BE2C (cell line): Measurements from ENCODE around the gene GLB1L3.

Experiments used
- DNase-seq: peaks from one replicate; pipeline ENCODE4 v3.0.0-alpha.2; 2020
- H3K27me3 ChIP-seq: fragments of 250-450 bp; sonication (Bioruptor Pico); 2 replicates; pipeline ENCODE4 v1.5.1; 2020; ENCODE audit warnings: mild to moderate bottlenecking
- H3K36me3 ChIP-seq: fragments of 250-450 bp; sonication (Bioruptor Pico); 2 replicates; pipeline ENCODE4 v1.5.1; 2020; ENCODE audit warnings: mild to moderate bottlenecking
- H3K4me1 ChIP-seq: fragments of 250-450 bp; sonication (Bioruptor Pico); 2 replicates; pipeline ENCODE4 v1.5.1; 2020
- H3K4me3 ChIP-seq: 2 replicates; pipeline ENCODE4 v1.5.1; 2011; ENCODE audit warnings: low read depth, low read length
- H3K9me3 ChIP-seq: fragments of 250-450 bp; sonication (Bioruptor Pico); 2 replicates; pipeline ENCODE4 v1.5.1; 2020
- TF ChIP-seq, protein P1 (sequence below): IDR thresholded peaks from 2 replicates; pipeline ENCODE4 v1.5.1; 2012; ENCODE audit warnings: mild to moderate bottlenecking, low read depth, low read length

The GLB1L3 gene

DNA sequence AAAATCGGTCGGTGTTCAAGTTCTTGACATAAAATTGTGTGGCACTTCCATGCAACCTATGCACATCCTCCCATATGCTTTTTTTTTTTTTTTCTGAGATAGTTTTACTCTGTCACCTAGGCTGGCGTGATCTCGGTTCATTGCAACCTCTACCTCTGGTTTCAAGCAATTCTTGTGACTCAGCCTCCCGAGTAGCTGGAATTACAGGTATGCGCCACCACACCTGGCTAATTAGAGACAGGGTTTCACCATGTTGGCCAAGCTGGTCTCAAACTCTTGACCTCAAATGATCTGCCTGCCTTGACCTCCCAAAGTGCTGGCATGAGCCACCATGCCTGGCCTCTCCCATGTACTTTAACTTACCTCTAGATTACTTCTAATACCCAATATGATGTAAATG lies 15.0 kb downstream of the GLB1L3 start:
- Histone ChIP-seq H3K9me3 (no peaks in the 10 kb centered on the region), H3K4me3 (no peak overlapping the region), H3K4me1 (no peaks in the 10 kb centered on the region), H3K27me3 (0 out of 2 replicates have a peak, but pooled peaks cover 5% of the 10 kb centered on the region), H3K36me3 (no peaks in the 10 kb centered on the region)
- no peak for DNase-seq
- TF ChIP-seq, protein P1, sequence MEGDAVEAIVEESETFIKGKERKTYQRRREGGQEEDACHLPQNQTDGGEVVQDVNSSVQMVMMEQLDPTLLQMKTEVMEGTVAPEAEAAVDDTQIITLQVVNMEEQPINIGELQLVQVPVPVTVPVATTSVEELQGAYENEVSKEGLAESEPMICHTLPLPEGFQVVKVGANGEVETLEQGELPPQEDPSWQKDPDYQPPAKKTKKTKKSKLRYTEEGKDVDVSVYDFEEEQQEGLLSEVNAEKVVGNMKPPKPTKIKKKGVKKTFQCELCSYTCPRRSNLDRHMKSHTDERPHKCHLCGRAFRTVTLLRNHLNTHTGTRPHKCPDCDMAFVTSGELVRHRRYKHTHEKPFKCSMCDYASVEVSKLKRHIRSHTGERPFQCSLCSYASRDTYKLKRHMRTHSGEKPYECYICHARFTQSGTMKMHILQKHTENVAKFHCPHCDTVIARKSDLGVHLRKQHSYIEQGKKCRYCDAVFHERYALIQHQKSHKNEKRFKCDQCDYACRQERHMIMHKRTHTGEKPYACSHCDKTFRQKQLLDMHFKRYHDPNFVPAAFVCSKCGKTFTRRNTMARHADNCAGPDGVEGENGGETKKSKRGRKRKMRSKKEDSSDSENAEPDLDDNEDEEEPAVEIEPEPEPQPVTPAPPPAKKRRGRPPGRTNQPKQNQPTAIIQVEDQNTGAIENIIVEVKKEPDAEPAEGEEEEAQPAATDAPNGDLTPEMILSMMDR, result no peak

DNA sequence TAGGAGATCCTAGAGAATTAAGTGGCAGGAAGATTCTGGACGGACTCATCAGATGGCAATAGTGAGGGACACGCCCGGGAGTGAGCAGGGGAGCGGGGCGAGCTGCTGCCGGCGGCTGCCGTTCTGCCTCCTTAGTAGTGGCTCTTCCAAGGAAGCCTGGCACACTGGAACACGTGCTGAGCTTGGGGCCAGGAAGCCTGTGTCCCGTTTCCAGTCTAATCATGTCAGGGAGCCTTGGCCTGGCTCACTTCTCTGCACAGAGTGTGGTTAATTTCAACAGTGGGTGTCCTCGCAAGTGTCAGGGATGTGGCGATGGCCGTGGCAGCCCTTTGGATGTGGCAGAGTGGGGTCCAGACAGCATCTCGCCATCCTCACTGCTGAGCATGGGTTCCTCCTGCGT lies 16.5 kb downstream of the GLB1L3 start:
- Histone ChIP-seq H3K4me1 (no peaks in the 10 kb centered on the region), H3K9me3 (no peaks in the 10 kb centered on the region), H3K36me3 (no peaks in the 10 kb centered on the region), H3K4me3 (no peak overlapping the region), H3K27me3 (0 out of 2 replicates have a peak, but pooled peaks cover 5% of the 10 kb centered on the region)
- no peak for DNase-seq
- TF ChIP-seq, protein P1, result no peak

DNA sequence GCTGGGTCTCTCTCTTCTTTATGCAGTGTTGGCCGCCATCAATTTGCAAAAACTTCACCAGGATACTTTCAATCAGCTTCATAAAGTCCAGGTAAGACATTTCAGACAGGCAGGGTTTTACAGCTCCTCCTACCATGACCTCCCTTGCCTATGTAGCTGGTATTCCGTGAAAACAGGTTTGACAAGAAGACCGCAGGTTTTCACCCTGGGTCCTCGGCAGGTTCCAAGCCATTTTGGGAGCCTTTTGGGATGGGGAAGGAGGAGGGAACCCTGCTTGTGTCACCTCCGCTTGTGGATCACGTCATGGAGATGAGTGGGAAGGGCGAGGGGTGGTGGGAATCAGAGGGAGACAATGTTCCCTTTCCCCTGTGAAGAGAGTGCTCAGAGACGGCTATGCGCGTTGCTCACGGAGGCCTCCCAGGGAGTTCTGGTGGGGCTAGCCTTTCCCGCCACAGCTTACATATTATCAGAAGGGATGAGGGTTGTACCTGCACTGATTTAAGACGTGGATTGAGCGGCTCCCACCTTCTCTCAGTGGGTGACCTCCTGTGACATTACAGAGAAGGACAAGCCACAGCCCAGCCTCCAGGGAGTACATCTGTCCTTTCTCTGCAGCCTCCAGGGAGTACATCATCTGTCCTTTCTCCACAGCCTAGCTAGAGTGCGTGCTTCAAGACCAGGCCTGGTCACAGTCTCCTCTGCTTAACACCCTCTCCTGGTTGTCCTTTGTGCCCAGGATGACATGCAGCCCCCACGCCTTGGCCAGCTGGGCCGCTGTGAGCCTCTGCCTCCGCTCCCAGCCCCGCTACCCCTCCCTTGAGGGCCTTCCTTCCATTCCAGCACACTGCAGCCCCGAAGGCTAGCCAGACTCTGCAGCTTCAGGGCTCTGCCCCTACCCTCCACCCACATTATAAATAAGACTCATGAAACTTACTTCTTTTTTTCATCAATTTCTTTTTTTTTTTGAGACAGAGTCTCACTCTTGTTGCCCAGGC lies 17.2 kb downstream of the GLB1L3 start:
- Histone ChIP-seq H3K4me1 (no peaks in the 10 kb centered on the region), H3K9me3 (no peaks in the 10 kb centered on the region), H3K27me3 (0 out of 2 replicates have a peak, but pooled peaks cover 5% of the 10 kb centered on the region), H3K4me3 (no peak overlapping the region), H3K36me3 (no peaks in the 10 kb centered on the region)
- no peak for DNase-seq
- TF ChIP-seq, protein P1, result no peak

DNA sequence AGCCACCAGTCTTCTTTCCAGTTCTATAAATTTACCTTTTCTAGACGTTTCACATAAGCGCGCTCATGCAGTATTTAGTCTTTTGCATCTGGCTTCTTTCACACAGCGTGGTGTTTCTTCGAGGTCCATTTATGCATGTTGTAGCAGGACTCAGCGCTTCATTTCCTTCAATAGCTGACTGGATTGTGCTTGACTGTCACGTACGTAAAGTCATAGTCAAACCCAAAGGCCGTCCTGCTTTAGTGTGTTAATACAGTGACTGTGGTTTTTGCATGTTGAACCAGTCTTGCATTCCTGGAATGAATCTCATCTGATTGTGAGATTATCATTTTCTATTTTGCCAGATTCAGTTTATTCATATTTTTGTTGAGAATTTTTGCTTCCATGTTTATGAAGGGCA lies 18.5 kb downstream of the GLB1L3 start:
- Histone ChIP-seq H3K9me3 (no peaks in the 10 kb centered on the region), H3K36me3 (no peaks in the 10 kb centered on the region), H3K4me3 (no peak overlapping the region), H3K4me1 (no peaks in the 10 kb centered on the region), H3K27me3 (0 out of 2 replicates have a peak, but pooled peaks cover 5% of the 10 kb centered on the region)
- TF ChIP-seq, protein P1, result no peak
- DNase-seq, result no peak

DNA sequence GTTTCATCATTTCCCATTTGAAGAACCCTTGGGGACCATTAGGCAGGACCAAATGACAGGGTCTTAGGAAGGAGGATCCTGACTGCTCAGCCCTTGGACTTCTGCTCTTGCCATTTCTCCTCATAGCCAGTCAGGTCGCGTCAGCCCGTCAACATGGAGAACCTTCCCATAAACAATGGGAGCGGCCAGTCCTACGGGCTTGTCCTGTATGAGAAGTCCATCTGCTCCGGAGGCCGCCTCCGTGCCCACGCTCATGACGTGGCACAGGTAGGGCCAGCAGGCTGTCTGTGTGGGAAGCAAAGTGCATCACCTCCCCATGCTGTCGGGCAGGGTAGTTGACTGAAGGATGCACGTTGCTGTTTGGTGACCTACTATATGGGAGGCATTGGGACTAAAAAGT lies 36.0 kb downstream of the GLB1L3 start:
- Histone ChIP-seq H3K4me3 (no peak overlapping the region), H3K4me1 (no peaks in the 10 kb centered on the region), H3K27me3 (peaks cover 20% of the 10 kb centered on the region), H3K36me3 (no peaks in the 10 kb centered on the region), H3K9me3 (peaks cover 5% of the 10 kb centered on the region; the same call in 1 of the 2 replicates)
- TF ChIP-seq, protein P1, result no peak
- no peak for DNase-seq

DNA sequence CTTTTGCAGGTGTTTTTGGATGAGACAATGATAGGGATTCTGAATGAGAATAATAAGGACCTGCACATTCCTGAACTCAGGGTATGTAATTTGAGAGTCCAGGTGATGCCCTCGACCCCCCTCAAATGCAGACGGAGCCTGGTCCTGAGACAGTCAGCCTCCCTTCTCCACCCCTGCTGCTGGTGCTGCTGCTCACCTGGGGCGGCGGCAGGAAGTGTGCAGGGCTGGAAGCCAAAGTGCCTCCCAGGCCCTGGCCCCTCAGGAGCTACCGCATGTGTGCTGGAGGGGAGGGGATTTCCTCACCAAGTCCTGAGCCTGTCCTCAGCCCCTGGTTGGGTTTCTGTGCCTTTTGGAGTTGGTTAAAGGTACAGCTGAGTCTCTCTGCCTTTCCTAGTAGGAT lies 36.6 kb downstream of the GLB1L3 start:
- Histone ChIP-seq H3K9me3 (peaks cover 6% of the 10 kb centered on the region; the same call in 1 of the 2 replicates), H3K36me3 (no peaks in the 10 kb centered on the region), H3K27me3 (peaks cover 16% of the 10 kb centered on the region), H3K4me1 (no peaks in the 10 kb centered on the region), H3K4me3 (no peak overlapping the region)
- DNase-seq, result no peak
- TF ChIP-seq, protein P1, result no peak
